ENCODE measurements around the gene ENPP3.

DNA sequence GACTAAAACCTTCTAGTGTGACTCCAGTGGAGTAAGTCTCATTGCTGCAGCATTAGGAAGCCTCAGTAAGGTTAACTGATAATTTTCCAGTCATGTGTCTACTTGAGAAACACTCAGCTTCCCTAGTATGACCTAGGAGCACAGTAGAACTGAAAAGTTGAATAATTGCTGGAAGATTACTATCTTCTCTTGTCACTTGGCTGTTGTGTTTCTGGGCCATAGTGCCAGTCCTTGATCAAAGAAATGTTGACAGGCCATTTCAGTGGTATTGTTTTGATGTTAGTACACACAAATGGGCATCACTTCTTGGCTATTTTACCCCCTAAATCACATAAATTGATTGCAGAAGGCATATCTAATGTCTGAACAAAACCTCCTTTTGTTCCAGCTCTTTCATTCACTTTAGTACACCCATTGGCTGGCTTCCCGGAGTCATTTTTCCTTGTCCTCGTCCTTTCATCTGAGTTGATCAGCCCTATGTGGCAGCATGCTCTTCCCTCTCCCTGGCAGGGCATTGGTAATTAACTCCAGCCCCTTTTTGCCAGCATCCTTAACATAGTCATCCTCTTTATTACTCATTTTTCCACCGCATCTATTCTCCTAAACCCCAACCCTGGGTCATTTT is 6.0 kb downstream of the ENPP3 start:
- TF ChIP-seq, protein P1, sequence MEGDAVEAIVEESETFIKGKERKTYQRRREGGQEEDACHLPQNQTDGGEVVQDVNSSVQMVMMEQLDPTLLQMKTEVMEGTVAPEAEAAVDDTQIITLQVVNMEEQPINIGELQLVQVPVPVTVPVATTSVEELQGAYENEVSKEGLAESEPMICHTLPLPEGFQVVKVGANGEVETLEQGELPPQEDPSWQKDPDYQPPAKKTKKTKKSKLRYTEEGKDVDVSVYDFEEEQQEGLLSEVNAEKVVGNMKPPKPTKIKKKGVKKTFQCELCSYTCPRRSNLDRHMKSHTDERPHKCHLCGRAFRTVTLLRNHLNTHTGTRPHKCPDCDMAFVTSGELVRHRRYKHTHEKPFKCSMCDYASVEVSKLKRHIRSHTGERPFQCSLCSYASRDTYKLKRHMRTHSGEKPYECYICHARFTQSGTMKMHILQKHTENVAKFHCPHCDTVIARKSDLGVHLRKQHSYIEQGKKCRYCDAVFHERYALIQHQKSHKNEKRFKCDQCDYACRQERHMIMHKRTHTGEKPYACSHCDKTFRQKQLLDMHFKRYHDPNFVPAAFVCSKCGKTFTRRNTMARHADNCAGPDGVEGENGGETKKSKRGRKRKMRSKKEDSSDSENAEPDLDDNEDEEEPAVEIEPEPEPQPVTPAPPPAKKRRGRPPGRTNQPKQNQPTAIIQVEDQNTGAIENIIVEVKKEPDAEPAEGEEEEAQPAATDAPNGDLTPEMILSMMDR (conservative IDR thresholded peaks at IDR 0.05; ENCODE audit: low read depth in 2 of 2), result no peak
- TF ChIP-seq CREB1 (CRISPR knock-in tag; IDR thresholded peaks at IDR 0.05; ENCODE audit: low read depth) (no peak), POLR2AphosphoS5 (IDR thresholded peaks at IDR 0.05; ENCODE audit: low read depth) (no peak)
- TF ChIP-seq, protein P2, sequence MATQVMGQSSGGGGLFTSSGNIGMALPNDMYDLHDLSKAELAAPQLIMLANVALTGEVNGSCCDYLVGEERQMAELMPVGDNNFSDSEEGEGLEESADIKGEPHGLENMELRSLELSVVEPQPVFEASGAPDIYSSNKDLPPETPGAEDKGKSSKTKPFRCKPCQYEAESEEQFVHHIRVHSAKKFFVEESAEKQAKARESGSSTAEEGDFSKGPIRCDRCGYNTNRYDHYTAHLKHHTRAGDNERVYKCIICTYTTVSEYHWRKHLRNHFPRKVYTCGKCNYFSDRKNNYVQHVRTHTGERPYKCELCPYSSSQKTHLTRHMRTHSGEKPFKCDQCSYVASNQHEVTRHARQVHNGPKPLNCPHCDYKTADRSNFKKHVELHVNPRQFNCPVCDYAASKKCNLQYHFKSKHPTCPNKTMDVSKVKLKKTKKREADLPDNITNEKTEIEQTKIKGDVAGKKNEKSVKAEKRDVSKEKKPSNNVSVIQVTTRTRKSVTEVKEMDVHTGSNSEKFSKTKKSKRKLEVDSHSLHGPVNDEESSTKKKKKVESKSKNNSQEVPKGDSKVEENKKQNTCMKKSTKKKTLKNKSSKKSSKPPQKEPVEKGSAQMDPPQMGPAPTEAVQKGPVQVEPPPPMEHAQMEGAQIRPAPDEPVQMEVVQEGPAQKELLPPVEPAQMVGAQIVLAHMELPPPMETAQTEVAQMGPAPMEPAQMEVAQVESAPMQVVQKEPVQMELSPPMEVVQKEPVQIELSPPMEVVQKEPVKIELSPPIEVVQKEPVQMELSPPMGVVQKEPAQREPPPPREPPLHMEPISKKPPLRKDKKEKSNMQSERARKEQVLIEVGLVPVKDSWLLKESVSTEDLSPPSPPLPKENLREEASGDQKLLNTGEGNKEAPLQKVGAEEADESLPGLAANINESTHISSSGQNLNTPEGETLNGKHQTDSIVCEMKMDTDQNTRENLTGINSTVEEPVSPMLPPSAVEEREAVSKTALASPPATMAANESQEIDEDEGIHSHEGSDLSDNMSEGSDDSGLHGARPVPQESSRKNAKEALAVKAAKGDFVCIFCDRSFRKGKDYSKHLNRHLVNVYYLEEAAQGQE (IDR thresholded peaks at IDR 0.05; ENCODE audit: unreplicated experiment), result no peak
